Neural progenitor cell (in vitro differentiated cells): ENCODE results near the gene TMEFF2.

Experiments used
- EZH2 ChIP-seq: fragments of 200-600 bp; sonication (generic); IDR thresholded peaks from 2 replicates; pipeline ENCODE4 v1.6.1; 2017; ENCODE audit warnings: antibody characterized with exemption, mild to moderate bottlenecking, moderate library complexity
- EZH2phosphoT487 ChIP-seq: fragments of 200-600 bp; sonication (generic); IDR thresholded peaks from 2 replicates; pipeline ENCODE4 v1.6.1; 2017; ENCODE audit warnings: antibody characterized with exemption
- TF ChIP-seq, protein P1 (sequence below): fragments of 200-600 bp; sonication (generic); IDR thresholded peaks from 2 replicates; pipeline ENCODE4 v1.5.1; 2017; ENCODE audit warnings: antibody characterized with exemption, mild to moderate bottlenecking

- TF ChIP-seq, protein P1, sequence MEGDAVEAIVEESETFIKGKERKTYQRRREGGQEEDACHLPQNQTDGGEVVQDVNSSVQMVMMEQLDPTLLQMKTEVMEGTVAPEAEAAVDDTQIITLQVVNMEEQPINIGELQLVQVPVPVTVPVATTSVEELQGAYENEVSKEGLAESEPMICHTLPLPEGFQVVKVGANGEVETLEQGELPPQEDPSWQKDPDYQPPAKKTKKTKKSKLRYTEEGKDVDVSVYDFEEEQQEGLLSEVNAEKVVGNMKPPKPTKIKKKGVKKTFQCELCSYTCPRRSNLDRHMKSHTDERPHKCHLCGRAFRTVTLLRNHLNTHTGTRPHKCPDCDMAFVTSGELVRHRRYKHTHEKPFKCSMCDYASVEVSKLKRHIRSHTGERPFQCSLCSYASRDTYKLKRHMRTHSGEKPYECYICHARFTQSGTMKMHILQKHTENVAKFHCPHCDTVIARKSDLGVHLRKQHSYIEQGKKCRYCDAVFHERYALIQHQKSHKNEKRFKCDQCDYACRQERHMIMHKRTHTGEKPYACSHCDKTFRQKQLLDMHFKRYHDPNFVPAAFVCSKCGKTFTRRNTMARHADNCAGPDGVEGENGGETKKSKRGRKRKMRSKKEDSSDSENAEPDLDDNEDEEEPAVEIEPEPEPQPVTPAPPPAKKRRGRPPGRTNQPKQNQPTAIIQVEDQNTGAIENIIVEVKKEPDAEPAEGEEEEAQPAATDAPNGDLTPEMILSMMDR: peak; percentile 13
- TF ChIP-seq EZH2phosphoT487: no peak
- TF ChIP-seq EZH2: no peak
Measured at GRCh38 chr2:192025637-192026036, 169.1 kb downstream of the TMEFF2 start.
